ENCODE measurements around the gene ASIC2. TPM values are rescaled to one million over a fixed set of nuclear protein-coding genes. Genes with fewer than 3 reads are reported as not detected.

ASIC2 gene
- total and polyA plus RNA-seq, 9 of the 15 experiments (the other 6 are each of a cell fraction or from before 2014, with no cell fraction given) = not detected

- H3K79me2 ChIP-seq (ENCODE audit: control insufficient read depth, insufficient read depth, low read length) = no peaks in the 10 kb centered on the region
- in situ Hi-C loops (cut with MboI) = no loop called here
- FAIRE-seq = no peak
Observed at GRCh38 chr17:33152783-33153182, 140.3 kb downstream of the ASIC2 start.

More at GRCh38 chr17:33152783-33153182, 140.3 kb downstream of the ASIC2 start:
- no peaks in the 10 kb centered on the region for H3K9me3 ChIP-seq (replicated peaks; ENCODE audit: control insufficient read depth, insufficient read depth, low read depth, low read length)
- intact Hi-C loops (cut with micrococcal nuclease) = no loop called here
- TF ChIP-seq CBFB (CRISPR knock-in tag; IDR thresholded peaks at IDR 0.05) = no peak
- TF ChIP-seq ZZZ3 (IDR thresholded peaks at IDR 0.05) = no peak
- no peak for TF ChIP-seq ZBTB2 (IDR thresholded peaks at IDR 0.05)
- TF ChIP-seq PHF20 (IDR thresholded peaks at IDR 0.05; ENCODE audit: partially characterized antibody) = no peak
- TF ChIP-seq RFX7 (CRISPR knock-in tag; IDR thresholded peaks at IDR 0.05) = no peak
- no peak for TF ChIP-seq PHTF2 (CRISPR knock-in tag; IDR thresholded peaks at IDR 0.05)
- TF ChIP-seq PCBP1 (IDR thresholded peaks at IDR 0.05; ENCODE audit: low read depth, low read length, poor library complexity, severe bottlenecking) = no peak
- TF ChIP-seq HNRNPL (IDR thresholded peaks at IDR 0.05; ENCODE audit: low read depth, low read length) = no peak
- no peak for TF ChIP-seq MTA1 (IDR thresholded peaks at IDR 0.05; ENCODE audit: borderline replicate concordance)
- TF ChIP-seq ASH1L (IDR thresholded peaks at IDR 0.05; ENCODE audit: borderline replicate concordance, low read depth, partially characterized antibody) = no peak
- TF ChIP-seq, protein P1, sequence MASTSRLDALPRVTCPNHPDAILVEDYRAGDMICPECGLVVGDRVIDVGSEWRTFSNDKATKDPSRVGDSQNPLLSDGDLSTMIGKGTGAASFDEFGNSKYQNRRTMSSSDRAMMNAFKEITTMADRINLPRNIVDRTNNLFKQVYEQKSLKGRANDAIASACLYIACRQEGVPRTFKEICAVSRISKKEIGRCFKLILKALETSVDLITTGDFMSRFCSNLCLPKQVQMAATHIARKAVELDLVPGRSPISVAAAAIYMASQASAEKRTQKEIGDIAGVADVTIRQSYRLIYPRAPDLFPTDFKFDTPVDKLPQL (IDR thresholded peaks at IDR 0.05; ENCODE audit: extremely low read depth, insufficient read length) = no peak
- TF ChIP-seq, protein P2, sequence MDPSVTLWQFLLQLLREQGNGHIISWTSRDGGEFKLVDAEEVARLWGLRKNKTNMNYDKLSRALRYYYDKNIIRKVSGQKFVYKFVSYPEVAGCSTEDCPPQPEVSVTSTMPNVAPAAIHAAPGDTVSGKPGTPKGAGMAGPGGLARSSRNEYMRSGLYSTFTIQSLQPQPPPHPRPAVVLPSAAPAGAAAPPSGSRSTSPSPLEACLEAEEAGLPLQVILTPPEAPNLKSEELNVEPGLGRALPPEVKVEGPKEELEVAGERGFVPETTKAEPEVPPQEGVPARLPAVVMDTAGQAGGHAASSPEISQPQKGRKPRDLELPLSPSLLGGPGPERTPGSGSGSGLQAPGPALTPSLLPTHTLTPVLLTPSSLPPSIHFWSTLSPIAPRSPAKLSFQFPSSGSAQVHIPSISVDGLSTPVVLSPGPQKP (CRISPR knock-in tag; IDR thresholded peaks at IDR 0.05) = no peak
- H3K4me1 ChIP-seq (replicated peaks in 1 of 2; ENCODE audit: control insufficient read depth in 2 of 2, insufficient read depth in 2 of 2, low read length in 2 of 2) = no peaks in the 10 kb centered on the region
- WGBS (ENCODE audit: insufficient coverage, low coverage, missing lambda C conversion rate) = 2% methylated on average over 7 of the region's 7 CpGs
- POLR2A ChIA-PET = interaction anchor here (1.3 kb wide), 1 partner anchor 484 kb away, joined by 3 read pairs; no protein-coding TSS in a partner anchor
- peaks cover 0 to 4% of the 10 kb centered on the region in 2 experiments; a peak in 1 of 5 replicates for H3K27me3 ChIP-seq (ENCODE audit: control insufficient read depth in 2 of 2, insufficient read depth in 2 of 2, low read length in 2 of 2)
- no peak overlapping the region for H3K27ac ChIP-seq (ENCODE audit: extremely low read depth, low read depth, low read length)
- no peaks in the 10 kb centered on the region for H3K36me3 ChIP-seq (ENCODE audit: control insufficient read depth, insufficient read depth, low read length)
- ATAC-seq (no peak), DNase-seq (ENCODE audit: extremely low read depth in 1 of 4, low spot score in 3 of 4) (no peak)
- H3K9me1 ChIP-seq (ENCODE audit: control insufficient read depth, insufficient read depth, low read length) = no peaks in the 10 kb centered on the region
- H3K4me2 ChIP-seq (ENCODE audit: insufficient read depth, low read length) = no peak overlapping the region
- CTCF ChIA-PET (ENCODE audit: low intra/inter-chr PET ratio) = no interaction called here
- BruUV-seq (replicated peaks) = no TSS peak
- H2AFZ ChIP-seq (ENCODE audit: low read depth, low read length) = no peak overlapping the region
- H3K9ac ChIP-seq (ENCODE audit: insufficient read depth in 1 of 2, low read depth in 2 of 2, low read length in 2 of 2) = no peak overlapping the region
- no peak overlapping the region for H3K4me3 ChIP-seq
- H4K20me1 ChIP-seq (replicated peaks; ENCODE audit: control insufficient read depth, insufficient read depth, low read length) = no peaks in the 10 kb centered on the region; the same call in 1 of the 2 replicates
